ENCODE data around the gene THOP1.
"Not testable (repeated sequence)": the region's sequence is repeated elsewhere in the genome, so short reads cannot be mapped to it uniquely, and the experiment has no call there.

Gene THOP1

GRCh38 chr19:2817237-2817829 is 32.0 kb downstream of the THOP1 start:
- DNase-seq (ENCODE audit: low read depth), result not testable (repeated sequence)

GRCh38 chr19:2819540-2820111 is 34.3 kb downstream of the THOP1 start, which contains the start of gene ZNF554:
ZNF554 (plus strand) TSS chr19:2819868; CDS start chr19:2820072, 204 bp downstream.
- peak; percentile 98 for DNase-seq (ENCODE audit: low read depth)

- no peak for DNase-seq (ENCODE audit: low read depth)
Measured at GRCh38 chr19:2820112-2820702, 34.9 kb downstream of the THOP1 start.

GRCh38 chr19:2822846-2823245 is 37.5 kb downstream of the THOP1 start:
- no peak for DNase-seq (ENCODE audit: low read depth)

- DNase-seq (ENCODE audit: low read depth), result no peak
Measured at GRCh38 chr19:2823646-2824045, 38.3 kb downstream of the THOP1 start.

GRCh38 chr19:2824129-2824528 is 38.8 kb downstream of the THOP1 start:
- no peak for DNase-seq (ENCODE audit: low read depth)

- no peak for DNase-seq (ENCODE audit: low read depth)
Measured at GRCh38 chr19:2827022-2827421, 41.7 kb downstream of the THOP1 start.

GRCh38 chr19:2827840-2828489 is 42.7 kb downstream of the THOP1 start:
- no peak for DNase-seq (ENCODE audit: low read depth)

GRCh38 chr19:2834294-2834871 is 49.1 kb downstream of the THOP1 start:
- no peak for DNase-seq (ENCODE audit: low read depth)

- DNase-seq (ENCODE audit: low read depth), result no peak
Measured at GRCh38 chr19:2837430-2837829, 52.1 kb downstream of the THOP1 start.

GRCh38 chr19:2840794-2841791 is 55.8 kb downstream of the THOP1 start, which contains the start of gene ZNF555:
ZNF555 (plus strand) TSS chr19:2841475; CDS start chr19:2841573, 98 bp downstream.
- DNase-seq (ENCODE audit: low read depth), result peak; percentile 97

GRCh38 chr19:2841855-2842574 is 56.7 kb downstream of the THOP1 start:
- no peak for DNase-seq (ENCODE audit: low read depth)

- no peak for DNase-seq (ENCODE audit: low read depth)
Measured at GRCh38 chr19:2845107-2845506, 59.8 kb downstream of the THOP1 start.

- DNase-seq (ENCODE audit: low read depth), result no peak
Measured at GRCh38 chr19:2846180-2846894, 61.0 kb downstream of the THOP1 start.

GRCh38 chr19:2847507-2847906 is 62.2 kb downstream of the THOP1 start:
- DNase-seq (ENCODE audit: low read depth), result no peak

- DNase-seq (ENCODE audit: low read depth), result no peak
Measured at GRCh38 chr19:2848616-2849015, 63.3 kb downstream of the THOP1 start.

- DNase-seq (ENCODE audit: low read depth), result no peak
Measured at GRCh38 chr19:2850256-2850925, 65.1 kb downstream of the THOP1 start.

GRCh38 chr19:2852598-2852997 is 67.3 kb downstream of the THOP1 start:
- DNase-seq (ENCODE audit: low read depth), result no peak

- no peak for DNase-seq (ENCODE audit: low read depth)
Measured at GRCh38 chr19:2853015-2853606, 67.8 kb downstream of the THOP1 start.
